C4-2B (cell line): ENCODE results near the gene P4HA1.
"Not testable (repeated sequence)": the region's sequence is repeated elsewhere in the genome, so short reads cannot be mapped to it uniquely, and the experiment has no call there.

Experiments
- CTCF ChIP-seq: fragments of 450-650 bp; conservative IDR thresholded peaks from 2 replicates; pipeline ENCODE4 v1.5.1; 2017; ENCODE audit warnings: mild to moderate bottlenecking
- ZFX ChIP-seq: fragments of 450-650 bp; IDR thresholded peaks from 2 replicates; pipeline ENCODE4 v1.6.1; 2017

DNA sequence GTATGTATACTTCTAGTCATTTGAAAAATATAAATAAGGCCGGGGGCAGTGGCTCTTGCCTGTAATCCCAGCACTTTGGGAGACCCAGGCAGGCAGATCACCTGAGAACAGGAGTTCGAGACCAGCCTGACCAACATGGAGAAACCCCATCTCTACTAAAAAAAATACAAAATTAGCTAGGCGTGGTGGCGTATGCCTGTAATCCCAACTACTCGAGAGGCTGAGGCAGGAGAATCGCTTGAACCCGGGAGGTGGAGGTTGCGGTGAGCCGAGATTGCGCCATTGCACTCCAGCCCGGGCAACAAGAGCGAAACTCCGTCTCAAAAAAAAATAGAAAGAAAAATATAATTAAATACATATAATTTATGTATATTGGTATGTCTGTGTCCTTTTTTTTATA, 15.4 kb upstream of the P4HA1 start:
- TF ChIP-seq CTCF, ZFX: not testable (repeated sequence)
